HCT116 (cell line): Measurements from ENCODE around the gene EPHB3. TPM values are rescaled to one million over a fixed set of nuclear protein-coding genes. Genes with fewer than 3 reads are reported as not detected.

Experiments used
- ATAC-seq: fragments of 200-7000 bp; cut with Tn5 transposase; 2 replicates; pipeline ENCODE4 v1.9.1; 2020; ENCODE audit warnings: mild to moderate bottlenecking, moderate library complexity
- BruUV-seq: library from RNA; stranded (reverse); fragments of 400-500 nt; replicated peaks from 2 replicates; lab custom pipeline; 2021; lab: Mats Ljungman, UMichigan
- CTCF ChIA-PET: fragments of 300-600 bp; sonication (Branson Sonifier 250); formaldehyde crosslinking; loops from one replicate; lab custom pipeline; 2021; ENCODE audit warnings: antibody characterized with exemption; lab: Charles Lee
- POLR2A ChIA-PET: fragments of 300-600, 350-600 bp; sonication (Branson Sonifier 250); formaldehyde crosslinking; loops from one replicate; lab custom pipeline; 2021; ENCODE audit warnings: antibody characterized with exemption; lab: Charles Lee
- RAD21 ChIA-PET, 2 experiments: fragments of 300-600 bp; sonication (Branson Sonifier 250); formaldehyde crosslinking; loops; one replicate each; lab custom pipeline; 2023; ENCODE audit warnings: low total read pairs in 2 of 2; ENCODE audit not compliant: uncharacterized antibody in 2 of 2, unreplicated experiment in 2 of 2, low non-redundant PET in 1 of 2; lab: Charles Lee
- DNase-seq: peaks from one replicate; pipeline ENCODE4 v3.0.0-alpha.2; 2010; ENCODE audit warnings: low read depth, low spot score
- H2AFZ ChIP-seq: fragments of 200-600 bp; shearing (Covaris generic), sonication (generic); 2 replicates; pipeline ENCODE4 v1.6.1; 2017; ENCODE audit warnings: low read depth, mixed run types, mixed read lengths, antibody characterized with exemption, low read length; ENCODE audit not compliant: poor library complexity, severe bottlenecking
- H3K27ac ChIP-seq: 2 replicates; pipeline ENCODE4 v1.5.1; 2012; ENCODE audit warnings: low read depth, low read length
- H3K27me3 ChIP-seq: fragments of 200-600 bp; sonication (generic); 2 replicates; pipeline ENCODE4 v1.6.1; 2016; ENCODE audit warnings: mixed run types, low read length, mixed read lengths; ENCODE audit not compliant: insufficient read depth
- H3K36me3 ChIP-seq, 2 experiments: fragments of 200-500 bp in 1 of 2; fragments of 200-600 bp in 1 of 2; sonication (Bioruptor generic) in 1 of 2; sonication (generic) in 1 of 2; 2 replicates each; pipeline versions ENCODE4 v1.5.1 to v1.6.1; 2014 to 2016; ENCODE audit warnings: low read length in 2 of 2, inconsistent platforms in 1 of 2, mixed read lengths in 1 of 2, mixed run types in 1 of 2; ENCODE audit not compliant: insufficient read depth in 2 of 2, control insufficient read depth in 1 of 2
- H3K4me1 ChIP-seq, 2 experiments: fragments of 200-600 bp in 1 of 2; sonication (generic) in 1 of 2; 2 replicates each; pipeline versions ENCODE4 v1.5.1 to v1.6.1; 2012 to 2017; ENCODE audit warnings: low read length in 2 of 2, inconsistent platforms in 1 of 2, mild to moderate bottlenecking in 1 of 2, mixed read lengths in 1 of 2, mixed run types in 1 of 2, moderate library complexity in 1 of 2; ENCODE audit not compliant: insufficient read depth in 2 of 2, control insufficient read depth in 1 of 2
- H3K4me2 ChIP-seq: fragments of 200-600 bp; sonication (generic); 2 replicates; pipeline ENCODE4 v1.6.1; 2017; ENCODE audit warnings: mixed run types, low read length, mixed read lengths
- H3K4me3 ChIP-seq, 2 experiments: fragments of 200-600 bp in 1 of 2; sonication (generic) in 1 of 2; replicated peaks in 1 of 2; 2 replicates each; pipeline ENCODE4 v1.5.1; 2011 to 2016; ENCODE audit warnings: low read length in 2 of 2, control low read depth in 1 of 2, low read depth in 1 of 2, mild to moderate bottlenecking in 1 of 2, mixed read lengths in 1 of 2, mixed run types in 1 of 2
- H3K79me2 ChIP-seq: fragments of 200-600 bp; sonication (generic); 2 replicates; pipeline ENCODE4 v1.6.1; 2017; ENCODE audit warnings: mild to moderate bottlenecking, mixed run types, low read length, moderate library complexity, mixed read lengths; ENCODE audit not compliant: insufficient read depth
- H3K9ac ChIP-seq: fragments of 200-600 bp; sonication (generic); 2 replicates; pipeline ENCODE4 v1.6.1; 2016; ENCODE audit warnings: low read length, mixed read lengths
- H3K9me2 ChIP-seq: fragments of 200-600 bp; sonication (generic), shearing (Covaris generic); 2 replicates; pipeline ENCODE4 v1.6.1; 2017; ENCODE audit warnings: mixed run types, mild to moderate bottlenecking, moderate library complexity; ENCODE audit not compliant: insufficient read depth
- H3K9me3 ChIP-seq, 2 experiments: fragments of 200-500 bp in 1 of 2; fragments of 200-600 bp in 1 of 2; sonication (Bioruptor generic) in 1 of 2; sonication (generic) in 1 of 2; 2 replicates each; pipeline ENCODE4 v1.6.1; 2014 to 2017; ENCODE audit warnings: low read length in 2 of 2, mixed read lengths in 2 of 2, inconsistent platforms in 1 of 2, low read depth in 1 of 2, mild to moderate bottlenecking in 1 of 2, mixed run types in 1 of 2, moderate library complexity in 1 of 2; ENCODE audit not compliant: control insufficient read depth in 1 of 2, insufficient read depth in 1 of 2
- H4K20me1 ChIP-seq: fragments of 200-600 bp; sonication (generic), shearing (Covaris generic); 2 replicates; pipeline ENCODE4 v1.6.1; 2017; ENCODE audit warnings: mixed run types, mild to moderate bottlenecking, moderate library complexity; ENCODE audit not compliant: insufficient read depth
- CBX3 ChIP-seq: IDR thresholded peaks from 2 replicates; pipeline ENCODE4 v1.6.1; 2012; ENCODE audit warnings: low read depth
- ELF1 ChIP-seq: IDR thresholded peaks from 2 replicates; pipeline ENCODE4 v1.6.1; 2012; ENCODE audit warnings: low read depth, borderline replicate concordance
- EZH2 ChIP-seq: fragments of 200-600 bp; sonication (generic); IDR thresholded peaks from 2 replicates; pipeline ENCODE4 v1.6.1; 2017; ENCODE audit warnings: antibody characterized with exemption, mixed run types
- EZH2phosphoT487 ChIP-seq: fragments of 200-600 bp; IDR thresholded peaks from 2 replicates; pipeline ENCODE4 v1.6.1; 2018; ENCODE audit warnings: antibody characterized with exemption, borderline replicate concordance
- FOSL1 ChIP-seq: IDR thresholded peaks from 2 replicates; pipeline ENCODE4 v1.6.1; 2012; ENCODE audit warnings: low read depth
- JUND ChIP-seq: IDR thresholded peaks from 2 replicates; pipeline ENCODE4 v1.6.1; 2012
- POLR2A ChIP-seq: IDR thresholded peaks from 2 replicates; pipeline ENCODE4 v1.7.0; 2011; ENCODE audit warnings: borderline replicate concordance; ENCODE audit not compliant: insufficient read depth, insufficient read length; ENCODE audit errors: extremely low read depth
- POLR2AphosphoS5 ChIP-seq: IDR thresholded peaks from 2 replicates; pipeline ENCODE4 v1.6.1; 2011; ENCODE audit warnings: mild to moderate bottlenecking, low read depth, low read length, moderate library complexity
- SIN3A ChIP-seq: IDR thresholded peaks from 2 replicates; pipeline ENCODE4 v1.6.1; 2012; ENCODE audit warnings: low read depth
- TCF7L2 ChIP-seq: IDR thresholded peaks from 2 replicates; pipeline ENCODE4 v1.7.0; 2011; ENCODE audit warnings: borderline replicate concordance, inconsistent platforms; ENCODE audit not compliant: insufficient read depth, insufficient read length; ENCODE audit errors: extremely low read depth
- YY1 ChIP-seq: IDR thresholded peaks from 2 replicates; pipeline ENCODE4 v1.6.1; 2011; ENCODE audit warnings: low read length, low read depth, moderate library complexity, mild to moderate bottlenecking; ENCODE audit not compliant: insufficient replicate concordance; ENCODE audit errors: extremely low read depth
- ZNF274 ChIP-seq: fragments of 200-500 bp; sonication (Bioruptor generic); IDR thresholded peaks from 2 replicates; pipeline ENCODE4 v1.6.1; 2014; ENCODE audit warnings: mild to moderate bottlenecking, low read depth, low read length, inconsistent platforms
- intact Hi-C: fragments of 100-400 bp; cut with micrococcal nuclease; formaldehyde crosslinking; loops from 2 replicates; pipeline ENCODE4 v1.10.0; 2022
- total RNA-seq: library from RNA; stranded (reverse); gene quantifications from one replicate; pipeline ENCODE4 v1.2.1, GENCODE V29; 2021; ENCODE audit not compliant: unreplicated experiment
- TF ChIP-seq, protein P1 (sequence below): IDR thresholded peaks from 2 replicates; pipeline ENCODE4 v1.6.1; 2011; ENCODE audit warnings: mild to moderate bottlenecking, low read length, moderate library complexity; ENCODE audit not compliant: insufficient replicate concordance; ENCODE audit errors: extremely low read depth
- TF ChIP-seq, protein P2 (sequence below): IDR thresholded peaks from 2 replicates; pipeline ENCODE4 v1.6.1; 2012; ENCODE audit warnings: low read depth

Gene EPHB3
- total RNA-seq, 1 experiment from 2014 or later, result 6.5 TPM

DNA sequence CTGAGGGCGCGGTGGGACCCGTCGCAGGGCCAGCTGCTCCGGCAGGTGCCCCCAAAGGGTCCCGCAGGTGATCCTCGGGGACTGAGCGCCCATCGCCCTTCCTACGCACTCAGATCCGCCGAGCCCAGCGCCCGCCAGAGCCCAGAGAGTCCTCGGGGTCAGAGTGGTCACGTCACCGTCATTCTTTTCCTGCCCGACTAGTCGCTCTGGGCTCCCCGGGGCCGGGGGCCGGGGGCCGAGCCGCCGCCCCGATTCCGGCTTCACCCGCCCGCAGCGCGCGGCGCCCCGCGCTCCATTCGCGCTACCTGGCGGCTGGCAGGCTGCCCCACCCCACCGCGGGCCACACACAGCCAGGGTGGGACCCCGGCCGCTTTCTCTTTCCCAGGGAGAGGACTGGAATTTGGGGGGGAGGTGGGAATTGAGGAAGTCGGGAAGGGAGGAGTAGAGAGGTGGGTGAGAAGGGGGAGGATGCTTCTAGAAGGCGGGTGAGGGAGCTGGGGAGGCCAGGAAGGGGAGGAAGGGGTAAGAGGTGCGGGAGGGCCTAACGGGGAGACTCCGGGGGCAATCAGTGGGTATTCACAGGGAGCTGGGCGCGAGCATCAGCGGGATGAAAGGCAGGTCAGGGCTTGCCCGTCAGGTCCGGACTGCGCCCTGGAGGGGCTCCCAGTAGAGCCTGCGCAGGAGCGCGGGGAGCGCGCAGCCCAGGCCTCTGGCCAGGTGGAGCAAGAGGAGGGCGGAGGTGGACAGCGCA is 36.1 kb upstream of the EPHB3 start:
- Histone ChIP-seq H3K9me2 (no peaks in the 10 kb centered on the region), H3K27me3 (no peaks in the 10 kb centered on the region; the same call in 1 of the 2 replicates), H3K9me3 (no peaks in the 10 kb centered on the region), H3K4me3 (no peak overlapping the region), H3K4me2 (no peak overlapping the region), H3K79me2 (no peaks in the 10 kb centered on the region), H4K20me1 (no peaks in the 10 kb centered on the region), H3K9ac (no peak overlapping the region), H2AFZ (no peak overlapping the region), H3K4me1 (peaks cover 5 to 16% of the 10 kb centered on the region in 2 experiments; a peak in 3 of 4 replicates), H3K36me3 (no peaks in the 10 kb centered on the region), H3K27ac (no peak overlapping the region)
- ChIA-PET RAD21 (interaction anchor here in 1 of 2 experiments (0.6 to 0.7 kb wide), 2 partner anchors 15 to 157 kb away, joined by 3 to 4 read pairs; no protein-coding TSS in a partner anchor), CTCF (no interaction called here), POLR2A (no interaction called here)
- no peak for ATAC-seq
- no TSS peak for BruUV-seq
- TF ChIP-seq EZH2phosphoT487 (no peak), CBX3 (no peak), JUND (no peak), FOSL1 (no peak), SIN3A (no peak), POLR2A (no peak), EZH2 (no peak)
- TF ChIP-seq, protein P1, sequence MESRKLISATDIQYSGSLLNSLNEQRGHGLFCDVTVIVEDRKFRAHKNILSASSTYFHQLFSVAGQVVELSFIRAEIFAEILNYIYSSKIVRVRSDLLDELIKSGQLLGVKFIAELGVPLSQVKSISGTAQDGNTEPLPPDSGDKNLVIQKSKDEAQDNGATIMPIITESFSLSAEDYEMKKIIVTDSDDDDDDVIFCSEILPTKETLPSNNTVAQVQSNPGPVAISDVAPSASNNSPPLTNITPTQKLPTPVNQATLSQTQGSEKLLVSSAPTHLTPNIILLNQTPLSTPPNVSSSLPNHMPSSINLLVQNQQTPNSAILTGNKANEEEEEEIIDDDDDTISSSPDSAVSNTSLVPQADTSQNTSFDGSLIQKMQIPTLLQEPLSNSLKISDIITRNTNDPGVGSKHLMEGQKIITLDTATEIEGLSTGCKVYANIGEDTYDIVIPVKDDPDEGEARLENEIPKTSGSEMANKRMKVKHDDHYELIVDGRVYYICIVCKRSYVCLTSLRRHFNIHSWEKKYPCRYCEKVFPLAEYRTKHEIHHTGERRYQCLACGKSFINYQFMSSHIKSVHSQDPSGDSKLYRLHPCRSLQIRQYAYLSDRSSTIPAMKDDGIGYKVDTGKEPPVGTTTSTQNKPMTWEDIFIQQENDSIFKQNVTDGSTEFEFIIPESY, result no peak
- no peak for DNase-seq
- intact Hi-C loops, result no loop called here

GRCh38 chr3:184526088-184526433 is 35.5 kb upstream of the EPHB3 start:
- ChIA-PET RAD21 (no interaction called here), POLR2A (no interaction called here), CTCF (no interaction called here)
- H3K36me3 ChIP-seq, result no peaks in the 10 kb centered on the region
- H3K27me3 ChIP-seq, result no peaks in the 10 kb centered on the region; the same call in 1 of the 2 replicates
- H4K20me1 ChIP-seq, result no peaks in the 10 kb centered on the region
- H3K4me2 ChIP-seq, result no peak overlapping the region
- no peak overlapping the region for H3K27ac ChIP-seq
- no peaks in the 10 kb centered on the region for H3K9me3 ChIP-seq
- no peak overlapping the region for H2AFZ ChIP-seq
- DNase-seq (no peak), ATAC-seq (no peak)
- H3K4me1 ChIP-seq, result peaks cover 5 to 16% of the 10 kb centered on the region in 2 experiments; a peak in 3 of 4 replicates
- no TSS peak for BruUV-seq
- no peak overlapping the region for H3K4me3 ChIP-seq
- H3K79me2 ChIP-seq, result no peaks in the 10 kb centered on the region
- intact Hi-C loops, result no loop called here
- H3K9ac ChIP-seq, result no peak overlapping the region
- H3K9me2 ChIP-seq, result no peaks in the 10 kb centered on the region
- TF ChIP-seq POLR2A, result no peak
- TF ChIP-seq, protein P2, sequence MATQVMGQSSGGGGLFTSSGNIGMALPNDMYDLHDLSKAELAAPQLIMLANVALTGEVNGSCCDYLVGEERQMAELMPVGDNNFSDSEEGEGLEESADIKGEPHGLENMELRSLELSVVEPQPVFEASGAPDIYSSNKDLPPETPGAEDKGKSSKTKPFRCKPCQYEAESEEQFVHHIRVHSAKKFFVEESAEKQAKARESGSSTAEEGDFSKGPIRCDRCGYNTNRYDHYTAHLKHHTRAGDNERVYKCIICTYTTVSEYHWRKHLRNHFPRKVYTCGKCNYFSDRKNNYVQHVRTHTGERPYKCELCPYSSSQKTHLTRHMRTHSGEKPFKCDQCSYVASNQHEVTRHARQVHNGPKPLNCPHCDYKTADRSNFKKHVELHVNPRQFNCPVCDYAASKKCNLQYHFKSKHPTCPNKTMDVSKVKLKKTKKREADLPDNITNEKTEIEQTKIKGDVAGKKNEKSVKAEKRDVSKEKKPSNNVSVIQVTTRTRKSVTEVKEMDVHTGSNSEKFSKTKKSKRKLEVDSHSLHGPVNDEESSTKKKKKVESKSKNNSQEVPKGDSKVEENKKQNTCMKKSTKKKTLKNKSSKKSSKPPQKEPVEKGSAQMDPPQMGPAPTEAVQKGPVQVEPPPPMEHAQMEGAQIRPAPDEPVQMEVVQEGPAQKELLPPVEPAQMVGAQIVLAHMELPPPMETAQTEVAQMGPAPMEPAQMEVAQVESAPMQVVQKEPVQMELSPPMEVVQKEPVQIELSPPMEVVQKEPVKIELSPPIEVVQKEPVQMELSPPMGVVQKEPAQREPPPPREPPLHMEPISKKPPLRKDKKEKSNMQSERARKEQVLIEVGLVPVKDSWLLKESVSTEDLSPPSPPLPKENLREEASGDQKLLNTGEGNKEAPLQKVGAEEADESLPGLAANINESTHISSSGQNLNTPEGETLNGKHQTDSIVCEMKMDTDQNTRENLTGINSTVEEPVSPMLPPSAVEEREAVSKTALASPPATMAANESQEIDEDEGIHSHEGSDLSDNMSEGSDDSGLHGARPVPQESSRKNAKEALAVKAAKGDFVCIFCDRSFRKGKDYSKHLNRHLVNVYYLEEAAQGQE, result no peak
- TF ChIP-seq ELF1, result no peak
- no peak for TF ChIP-seq EZH2
- no peak for TF ChIP-seq TCF7L2
- TF ChIP-seq EZH2phosphoT487, result no peak
- TF ChIP-seq POLR2AphosphoS5, result no peak
- no peak for TF ChIP-seq YY1
- TF ChIP-seq ZNF274, result no peak
- TF ChIP-seq JUND, result no peak
- TF ChIP-seq CBX3, result no peak
